Activated effector memory CD4-positive, alpha-beta T cell treated with Interleukin-2 at 50 U/mL for 16 hours (primary cell): ENCODE data around the gene DEAF1.

Source experiments
- DNase-seq: peaks from one replicate; pipeline ENCODE4 v3.0.0-alpha.2; 2020

DEAF1 gene

GRCh38 chr11:720642-721246 lies 25.7 kb upstream of the DEAF1 start:
- DNase-seq: no peak

GRCh38 chr11:720017-720641 lies 25.1 kb upstream of the DEAF1 start:
- no peak for DNase-seq

- no peak for DNase-seq
These were observed 24.4 kb upstream of the DEAF1 start for GRCh38 chr11:719214-720016.

- DNase-seq: no peak
These were observed 19.4 kb upstream of the DEAF1 start for GRCh38 chr11:714436-714835.

- no peak for DNase-seq
These were observed 14.3 kb upstream of the DEAF1 start for GRCh38 chr11:709109-709997.

- no peak for DNase-seq
These were observed 13.5 kb upstream of the DEAF1 start for GRCh38 chr11:708511-708910.

GRCh38 chr11:707817-708420 lies 12.9 kb upstream of the DEAF1 start:
- no peak for DNase-seq

- no peak for DNase-seq
These were observed 12.2 kb upstream of the DEAF1 start for GRCh38 chr11:706957-707816.

GRCh38 chr11:706439-706956 lies 11.5 kb upstream of the DEAF1 start:
- DNase-seq: no peak

GRCh38 chr11:705646-706438 lies 10.8 kb upstream of the DEAF1 start, which contains the start of gene EPS8L2:
Gene EPS8L2, plus strand, starts transcription at chr11:706231. Its CDS starts 3,177 bp downstream, at chr11:709408.
- no peak for DNase-seq

- DNase-seq: no peak
These were observed 10.0 kb upstream of the DEAF1 start for GRCh38 chr11:704781-705645.

- no peak for DNase-seq
These were observed 9.2 kb upstream of the DEAF1 start for GRCh38 chr11:704228-704674.

GRCh38 chr11:703506-703905 lies 8.5 kb upstream of the DEAF1 start:
- no peak for DNase-seq

- no peak for DNase-seq
These were observed 7.7 kb upstream of the DEAF1 start for GRCh38 chr11:702462-703461.

GRCh38 chr11:701741-702461 lies 6.9 kb upstream of the DEAF1 start:
- no peak for DNase-seq

GRCh38 chr11:699753-700152 lies 4.7 kb upstream of the DEAF1 start:
- DNase-seq: no peak

- DNase-seq: no peak
These were observed 4.1 kb upstream of the DEAF1 start for GRCh38 chr11:699116-699508.
